ENCODE data around the gene PCGF6.

The PCGF6 gene

GRCh38 chr10:103336370-103336769, 14.6 kb downstream of the PCGF6 start:
- Histone ChIP-seq H3K9ac (ENCODE audit: low read length) (no peak overlapping the region), H3K36me3 (ENCODE audit: low read length) (peaks cover 16% of the 10 kb centered on the region), H3K79me2 (ENCODE audit: insufficient read depth, low read length) (no peaks in the 10 kb centered on the region), H3K27ac (ENCODE audit: low read depth, low read length) (no peak overlapping the region), H2AFZ (ENCODE audit: low read depth, low read length, severe bottlenecking) (no peak overlapping the region), H3K9me3 (ENCODE audit: insufficient read depth, low read length) (no peaks in the 10 kb centered on the region), H3K9me2 (replicated peaks; ENCODE audit: insufficient read depth, low read length) (no peaks in the 10 kb centered on the region), H3K27me3 (ENCODE audit: low read length) (no peaks in the 10 kb centered on the region), H3K4me3 (ENCODE audit: insufficient read depth, low read length, poor library complexity, severe bottlenecking) (no peak overlapping the region), H3K4me2 (ENCODE audit: low read depth, low read length, poor library complexity, severe bottlenecking) (no peak overlapping the region), H4K20me1 (ENCODE audit: low read depth, low read length) (no peaks in the 10 kb centered on the region), H3F3A (ENCODE audit: insufficient read depth) (peaks cover 18% of the 10 kb centered on the region; the same call in 1 of the 2 replicates)
- TF ChIP-seq EZH2phosphoT487 (conservative IDR thresholded peaks at IDR 0.05; ENCODE audit: low read length) (no peak), CTCF (IDR thresholded peaks at IDR 0.05; ENCODE audit: insufficient read depth, low read length, poor library complexity, severe bottlenecking) (no peak)

GRCh38 chr10:103334567-103334966, 16.4 kb downstream of the PCGF6 start:
- Histone ChIP-seq H3K4me3 (ENCODE audit: insufficient read depth, low read length, poor library complexity, severe bottlenecking) (no peak overlapping the region), H3K9ac (ENCODE audit: low read length) (no peak overlapping the region), H3K27ac (ENCODE audit: low read depth, low read length) (no peak overlapping the region; the same call in 1 of the 2 replicates), H3K36me3 (ENCODE audit: low read length) (peaks cover 19% of the 10 kb centered on the region), H3K9me3 (ENCODE audit: insufficient read depth, low read length) (no peaks in the 10 kb centered on the region), H4K20me1 (ENCODE audit: low read depth, low read length) (no peaks in the 10 kb centered on the region), H3K27me3 (ENCODE audit: low read length) (no peaks in the 10 kb centered on the region), H2AFZ (ENCODE audit: low read depth, low read length, severe bottlenecking) (no peak overlapping the region), H3K9me2 (replicated peaks; ENCODE audit: insufficient read depth, low read length) (no peaks in the 10 kb centered on the region), H3F3A (ENCODE audit: insufficient read depth) (peaks cover 18% of the 10 kb centered on the region; the same call in 1 of the 2 replicates), H3K4me2 (ENCODE audit: low read depth, low read length, poor library complexity, severe bottlenecking) (no peak overlapping the region), H3K79me2 (ENCODE audit: insufficient read depth, low read length) (no peaks in the 10 kb centered on the region)
- TF ChIP-seq EZH2phosphoT487 (conservative IDR thresholded peaks at IDR 0.05; ENCODE audit: low read length) (no peak), CTCF (IDR thresholded peaks at IDR 0.05; ENCODE audit: insufficient read depth, low read length, poor library complexity, severe bottlenecking) (no peak)

GRCh38 chr10:103333934-103334520, 16.9 kb downstream of the PCGF6 start:
- no peak overlapping the region for H3K4me3 ChIP-seq (ENCODE audit: insufficient read depth, low read length, poor library complexity, severe bottlenecking)
- H4K20me1 ChIP-seq (ENCODE audit: low read depth, low read length): no peaks in the 10 kb centered on the region
- no peak overlapping the region for H2AFZ ChIP-seq (ENCODE audit: low read depth, low read length, severe bottlenecking)
- no peaks in the 10 kb centered on the region for H3K27me3 ChIP-seq (ENCODE audit: low read length)
- H3K79me2 ChIP-seq (ENCODE audit: insufficient read depth, low read length): no peaks in the 10 kb centered on the region
- peaks cover 18% of the 10 kb centered on the region; the same call in 1 of the 2 replicates for H3F3A ChIP-seq (ENCODE audit: insufficient read depth)
- H3K9me3 ChIP-seq (ENCODE audit: insufficient read depth, low read length): no peaks in the 10 kb centered on the region
- peaks cover 19% of the 10 kb centered on the region for H3K36me3 ChIP-seq (ENCODE audit: low read length)
- no peak overlapping the region; the same call in 1 of the 2 replicates for H3K27ac ChIP-seq (ENCODE audit: low read depth, low read length)
- H3K9me2 ChIP-seq (replicated peaks; ENCODE audit: insufficient read depth, low read length): no peaks in the 10 kb centered on the region
- no peak overlapping the region for H3K4me2 ChIP-seq (ENCODE audit: low read depth, low read length, poor library complexity, severe bottlenecking)
- peak; percentile 83 for TF ChIP-seq CTCF (IDR thresholded peaks at IDR 0.05; ENCODE audit: insufficient read depth, low read length, poor library complexity, severe bottlenecking)
- no peak for TF ChIP-seq EZH2phosphoT487 (conservative IDR thresholded peaks at IDR 0.05; ENCODE audit: low read length)
- H3K9ac ChIP-seq (ENCODE audit: low read length): no peak overlapping the region

Measured in SU-DHL-6 (cell line).